ENCODE data around the gene SMYD5.
"Not testable (repeated sequence)": the region's sequence is repeated elsewhere in the genome, so short reads cannot be mapped to it uniquely, and the experiment has no call there.

The SMYD5 gene

GRCh38 chr2:73262108-73262651, 48.1 kb downstream of the SMYD5 start:
- FAIRE-seq: no peak

- not testable (repeated sequence) for FAIRE-seq
These were observed 48.8 kb downstream of the SMYD5 start for GRCh38 chr2:73262691-73263429.

GRCh38 chr2:73263540-73264331, 49.7 kb downstream of the SMYD5 start:
- FAIRE-seq: no peak

- FAIRE-seq: no peak
These were observed 50.2 kb downstream of the SMYD5 start for GRCh38 chr2:73264332-73264606.

- no peak for FAIRE-seq
These were observed 50.7 kb downstream of the SMYD5 start for GRCh38 chr2:73264783-73265182.

- FAIRE-seq: no peak
These were observed 51.4 kb downstream of the SMYD5 start for GRCh38 chr2:73265298-73266060.

- FAIRE-seq: no peak
These were observed 52.2 kb downstream of the SMYD5 start for GRCh38 chr2:73266061-73266901.

- no peak for FAIRE-seq
These were observed 53.0 kb downstream of the SMYD5 start for GRCh38 chr2:73267008-73267407.

- FAIRE-seq: no peak
These were observed 54.4 kb downstream of the SMYD5 start for GRCh38 chr2:73268366-73268829.

GRCh38 chr2:73268830-73269685, 55.0 kb downstream of the SMYD5 start:
- no peak for FAIRE-seq

GRCh38 chr2:73269686-73270465, 55.8 kb downstream of the SMYD5 start:
- no peak for FAIRE-seq

- FAIRE-seq: no peak
These were observed 58.2 kb downstream of the SMYD5 start for GRCh38 chr2:73272270-73272669.
